ENCODE results near the gene CEP250.
"Not testable (repeated sequence)": the region's sequence is repeated elsewhere in the genome, so short reads cannot be mapped to it uniquely, and the experiment has no call there.

The CEP250 gene

DNA sequence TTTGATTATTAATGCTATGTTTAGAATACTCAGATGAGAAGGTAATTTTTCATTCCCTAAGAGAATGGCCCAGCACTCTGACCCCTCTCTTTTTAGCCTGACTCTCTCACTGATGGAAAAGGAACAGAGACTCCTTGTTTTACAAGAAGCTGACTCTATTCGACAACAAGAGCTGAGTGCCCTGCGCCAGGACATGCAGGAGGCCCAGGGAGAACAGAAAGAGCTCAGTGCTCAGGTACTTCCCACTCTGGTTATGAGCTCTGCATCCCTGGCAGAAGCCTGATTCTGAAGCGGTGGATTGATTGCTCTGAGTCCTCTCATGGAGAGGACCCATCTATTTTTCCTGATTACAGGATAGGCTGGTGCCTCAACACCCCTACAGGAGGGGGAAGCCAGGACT is 41.1 kb downstream of the CEP250 start:
- no peak for DNase-seq

DNA sequence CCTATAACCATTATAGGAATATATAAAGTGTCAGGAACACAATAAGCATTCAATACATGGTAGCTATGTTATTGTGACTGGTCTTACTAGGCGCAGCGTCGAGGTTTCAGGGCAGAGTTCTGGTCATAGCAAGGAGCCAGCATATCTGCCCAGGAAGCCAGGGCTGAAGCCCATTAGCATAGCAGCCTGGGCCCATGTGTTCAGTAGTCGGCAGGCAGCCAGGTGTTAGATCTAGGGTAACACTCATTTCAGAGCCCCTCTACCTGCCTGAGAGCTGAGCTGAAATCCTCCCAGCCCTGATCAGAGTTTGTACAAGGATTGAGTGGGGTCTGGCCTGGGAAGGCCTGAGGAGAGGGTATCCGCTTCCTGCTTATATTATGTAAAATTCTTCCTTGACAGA is 41.9 kb downstream of the CEP250 start:
- no peak for DNase-seq

GRCh38 chr20:35497780-35498189 is 42.4 kb downstream of the CEP250 start:
- DNase-seq, result no peak

DNA sequence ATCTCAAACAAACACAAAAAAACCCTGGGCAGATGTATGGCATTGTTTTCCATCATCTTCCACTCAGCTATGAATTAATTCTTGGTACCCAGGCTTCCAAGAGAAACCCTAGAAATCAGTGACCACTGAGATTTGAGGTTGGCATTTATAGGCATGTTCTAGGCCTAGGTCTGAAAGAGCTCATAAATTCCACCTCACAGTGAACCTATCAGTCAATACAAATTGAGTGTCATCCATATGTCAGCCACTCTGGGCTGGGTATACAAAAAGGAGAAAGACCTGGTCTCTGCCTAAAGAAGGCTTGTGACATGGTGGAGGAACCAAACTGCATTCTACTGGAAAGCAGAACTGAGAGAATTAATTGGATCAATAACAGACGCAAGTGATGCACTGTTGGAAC is 43.9 kb downstream of the CEP250 start:
- no peak for DNase-seq

GRCh38 chr20:35502352-35502751 is 47.0 kb downstream of the CEP250 start:
- DNase-seq, result no peak

DNA sequence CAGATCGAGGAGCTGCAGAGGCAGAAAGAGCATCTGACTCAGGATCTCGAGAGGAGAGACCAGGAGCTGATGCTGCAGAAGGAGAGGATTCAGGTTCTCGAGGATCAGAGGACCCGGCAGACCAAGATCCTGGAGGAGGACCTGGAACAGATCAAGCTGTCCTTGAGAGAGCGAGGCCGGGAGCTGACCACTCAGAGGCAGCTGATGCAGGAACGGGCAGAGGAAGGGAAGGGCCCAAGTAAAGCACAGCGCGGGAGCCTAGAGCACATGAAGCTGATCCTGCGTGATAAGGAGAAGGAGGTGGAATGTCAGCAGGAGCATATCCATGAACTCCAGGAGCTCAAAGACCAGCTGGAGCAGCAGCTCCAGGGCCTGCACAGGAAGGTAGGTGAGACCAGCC is 47.9 kb downstream of the CEP250 start:
- no peak for DNase-seq

DNA sequence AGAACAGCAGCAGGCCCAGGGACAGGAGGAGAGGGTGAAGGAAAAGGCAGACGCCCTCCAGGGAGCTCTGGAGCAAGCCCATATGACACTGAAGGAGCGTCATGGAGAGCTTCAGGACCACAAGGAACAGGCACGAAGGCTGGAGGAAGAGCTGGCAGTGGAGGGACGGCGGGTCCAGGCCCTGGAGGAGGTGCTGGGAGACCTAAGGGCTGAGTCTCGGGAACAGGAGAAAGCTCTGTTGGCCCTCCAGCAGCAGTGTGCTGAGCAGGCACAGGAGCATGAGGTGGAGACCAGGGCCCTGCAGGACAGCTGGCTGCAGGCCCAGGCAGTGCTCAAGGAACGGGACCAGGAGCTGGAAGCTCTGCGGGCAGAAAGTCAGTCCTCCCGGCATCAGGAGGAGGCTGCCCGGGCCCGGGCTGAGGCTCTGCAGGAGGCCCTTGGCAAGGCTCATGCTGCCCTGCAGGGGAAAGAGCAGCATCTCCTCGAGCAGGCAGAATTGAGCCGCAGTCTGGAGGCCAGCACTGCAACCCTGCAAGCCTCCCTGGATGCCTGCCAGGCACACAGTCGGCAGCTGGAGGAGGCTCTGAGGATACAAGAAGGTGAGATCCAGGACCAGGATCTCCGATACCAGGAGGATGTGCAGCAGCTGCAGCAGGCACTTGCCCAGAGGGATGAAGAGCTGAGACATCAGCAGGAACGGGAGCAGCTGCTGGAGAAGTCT is 48.6 kb downstream of the CEP250 start:
- DNase-seq, result no peak

GRCh38 chr20:35504751-35505150 is 49.4 kb downstream of the CEP250 start:
- DNase-seq, result no peak

DNA sequence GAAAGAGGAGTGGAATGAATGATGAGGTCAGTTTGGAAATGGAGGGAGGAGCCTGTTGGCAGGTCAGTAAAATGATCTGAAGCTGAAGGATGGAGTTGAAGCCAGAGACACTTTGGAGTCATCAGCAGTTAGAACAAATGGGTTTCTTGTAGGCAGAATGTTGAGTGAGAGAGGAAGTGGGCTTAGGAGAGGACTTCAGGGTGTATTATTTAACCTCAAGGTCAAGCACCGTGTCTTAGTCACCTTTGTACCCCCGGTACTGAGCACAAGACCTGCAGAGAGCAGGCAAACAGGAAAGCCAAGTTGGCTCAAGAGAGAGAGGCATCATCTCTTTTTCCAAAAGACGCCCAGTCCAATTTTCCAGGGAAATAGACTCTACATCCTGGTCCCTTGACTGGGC is 50.8 kb downstream of the CEP250 start:
- no peak for DNase-seq

DNA sequence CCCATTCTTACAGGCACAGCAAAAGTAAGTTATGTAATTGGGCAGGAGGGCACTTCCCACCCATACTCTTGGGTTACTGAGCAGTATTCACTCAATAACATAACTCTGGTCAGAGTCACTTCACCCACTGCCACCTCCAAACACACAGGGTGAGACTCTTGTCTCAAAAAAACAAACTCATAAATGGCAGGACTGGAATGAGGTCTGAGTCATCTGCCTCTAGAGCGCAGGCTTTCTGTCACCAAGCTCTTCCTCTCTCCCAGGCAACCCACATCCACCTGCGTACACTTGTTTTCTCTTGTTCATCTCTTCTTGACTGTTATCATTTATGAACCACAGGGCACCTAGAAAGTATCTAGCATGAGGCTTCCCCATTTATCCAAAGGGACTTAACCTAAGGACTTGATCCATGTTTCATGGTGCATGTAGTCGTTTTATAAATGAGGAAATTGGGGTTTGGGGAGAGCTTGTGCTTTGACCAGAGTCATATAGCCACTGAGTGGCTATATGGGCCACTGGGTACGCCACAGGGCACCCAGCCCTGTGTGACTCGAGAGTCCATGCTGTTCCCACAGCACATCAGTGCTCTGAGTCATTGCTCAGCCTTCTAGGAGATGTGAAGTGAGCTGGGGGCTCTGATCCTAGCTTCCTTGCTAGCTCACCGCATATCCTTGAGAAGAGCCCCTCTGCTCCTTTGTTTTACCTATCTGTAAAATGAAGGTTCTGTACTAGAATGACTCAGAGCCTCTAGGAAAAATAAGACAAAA is 51.7 kb downstream of the CEP250 start:
- no peak for DNase-seq

DNA sequence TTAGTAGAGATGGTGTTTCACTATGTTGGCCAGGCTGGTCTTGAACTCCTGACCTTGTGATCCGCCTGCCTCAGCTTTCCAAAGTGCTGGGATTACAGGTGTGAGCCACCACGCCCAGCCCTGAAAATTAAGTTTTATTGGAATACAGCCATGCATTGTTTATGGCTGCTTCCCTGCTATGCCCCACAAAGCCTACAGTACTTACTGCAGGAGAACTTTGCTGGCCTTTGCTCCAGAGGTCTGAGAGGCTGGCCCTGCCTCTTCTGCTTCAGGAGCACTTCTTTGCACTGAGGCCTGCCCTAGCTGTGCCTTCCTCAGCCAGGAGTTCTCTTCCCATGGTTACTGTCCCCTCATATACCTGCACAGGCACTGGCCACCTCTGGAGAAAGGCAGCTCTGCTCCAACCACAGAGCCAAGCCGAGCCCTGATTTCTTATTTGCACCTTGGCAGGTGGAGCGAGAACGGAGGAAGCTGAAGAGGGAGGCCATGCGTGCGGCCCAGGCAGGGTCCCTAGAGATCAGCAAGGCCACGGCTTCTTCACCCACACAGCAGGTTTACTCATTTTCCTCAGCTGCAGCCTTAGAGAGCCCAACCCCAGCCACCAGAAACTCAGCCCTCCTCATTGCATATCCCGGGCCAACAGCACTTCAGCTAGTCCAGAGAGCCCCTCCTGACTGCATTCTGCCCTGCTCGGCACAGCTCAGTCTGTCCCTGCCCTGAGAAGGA is 53.3 kb downstream of the CEP250 start:
- DNase-seq, result no peak

GRCh38 chr20:35510951-35511735 is 55.7 kb downstream of the CEP250 start:
- no peak for DNase-seq

DNA sequence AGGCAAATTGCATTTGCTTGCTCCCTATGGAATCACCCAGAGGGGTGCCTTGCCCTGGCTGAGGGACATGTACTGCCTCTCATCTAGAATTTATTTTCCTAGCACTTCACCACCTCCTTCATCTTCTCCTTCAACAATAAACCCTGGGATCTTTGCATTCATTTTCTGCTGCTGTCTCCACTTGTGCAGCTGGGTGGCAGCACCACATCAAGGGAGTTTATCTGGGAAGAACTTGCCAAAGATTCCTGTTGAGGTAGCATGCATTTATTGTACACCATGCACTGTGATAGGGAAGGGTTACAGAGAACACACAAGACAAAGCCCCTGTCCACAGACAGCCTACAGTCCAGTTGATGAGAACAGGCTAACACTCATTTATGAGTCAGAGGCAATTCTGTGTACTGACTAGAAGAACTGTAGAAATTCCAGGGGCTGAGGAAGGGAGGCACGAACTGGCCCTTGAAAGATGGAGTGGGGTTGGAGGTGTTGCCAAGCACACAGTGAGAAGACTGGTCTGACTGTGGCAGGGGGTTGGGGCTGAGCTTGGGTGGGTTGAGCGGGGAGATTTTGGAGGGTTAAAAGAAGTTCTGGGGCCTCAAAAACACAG is 56.5 kb downstream of the CEP250 start:
- no peak for DNase-seq

- DNase-seq, result no peak
Observed at GRCh38 chr20:35514371-35514932, 59.1 kb downstream of the CEP250 start.

DNA sequence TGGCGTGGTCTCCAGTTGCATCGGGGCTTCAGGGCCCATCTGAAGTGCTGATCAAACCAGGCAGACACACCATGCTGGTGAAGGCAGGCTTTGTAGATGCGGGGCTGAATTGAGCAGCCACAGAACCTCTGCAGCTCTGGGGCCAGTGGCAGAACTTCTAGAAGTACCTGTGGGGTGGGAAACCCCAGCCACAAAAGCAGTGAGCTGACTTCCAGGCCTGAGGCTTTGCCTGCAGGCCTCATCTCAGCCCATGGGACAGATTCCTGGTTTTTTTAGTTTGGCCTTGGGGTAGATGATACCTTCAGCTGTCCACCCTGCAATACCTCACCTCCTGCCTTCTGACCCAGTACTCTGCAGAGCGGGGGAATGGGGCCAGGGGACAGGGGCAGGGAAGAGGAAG is 59.9 kb downstream of the CEP250 start:
- no peak for DNase-seq

GRCh38 chr20:35515949-35516645 is 60.7 kb downstream of the CEP250 start:
- no peak for DNase-seq

- DNase-seq, result no peak
Observed at GRCh38 chr20:35517125-35517524, 61.7 kb downstream of the CEP250 start.

- DNase-seq, result not testable (repeated sequence)
Observed at GRCh38 chr20:35517767-35518166, 62.4 kb downstream of the CEP250 start.

GRCh38 chr20:35518955-35519354 is 63.6 kb downstream of the CEP250 start:
- DNase-seq, result no peak

- DNase-seq, result no peak
Observed at GRCh38 chr20:35523298-35523888, 68.0 kb downstream of the CEP250 start.

DNA sequence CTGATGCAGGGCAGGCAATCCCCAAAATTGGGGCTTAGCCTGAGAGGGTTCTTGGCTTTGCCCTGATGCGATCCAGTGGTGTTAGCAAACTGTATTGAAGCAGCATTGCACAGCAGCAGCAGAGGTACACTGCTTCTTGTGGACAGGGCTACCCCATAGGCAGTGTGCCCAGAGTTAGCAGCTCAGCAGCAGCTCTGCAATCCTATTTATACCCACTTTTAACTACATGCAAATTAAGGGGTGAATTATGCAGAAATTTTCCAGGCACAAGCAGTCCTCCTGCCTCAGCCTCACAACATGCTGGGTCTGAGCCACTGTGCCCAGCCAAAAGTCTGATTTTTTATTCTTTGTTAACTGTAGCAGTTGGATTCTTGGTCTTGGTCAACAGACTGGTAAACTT is 70.2 kb downstream of the CEP250 start:
- no peak for DNase-seq

Measured in NCI-H2081 treated with DMSO at 0.1 percent for 48 hours (cell line).